Hematopoietic multipotent progenitor cell treated with erythropoietin and hydrocortisone succinate and interleukin-3 and kit ligand, for 6 days (in vitro differentiated cells): ENCODE data around the gene FGF22.
"Not testable (repeated sequence)": the region's sequence is repeated elsewhere in the genome, so short reads cannot be mapped to it uniquely, and the experiment has no call there.

Experiments used
- DNase-seq: peaks from one replicate; pipeline ENCODE4 v3.0.0-alpha.2; 2015

The FGF22 gene

GRCh38 chr19:622666-623065 is 17.0 kb upstream of the FGF22 start:
- DNase-seq = no peak

GRCh38 chr19:623175-623916 is 16.3 kb upstream of the FGF22 start:
- DNase-seq = no peak

GRCh38 chr19:623974-624373 is 15.7 kb upstream of the FGF22 start:
- no peak for DNase-seq

- DNase-seq = no peak
These were observed 15.1 kb upstream of the FGF22 start for GRCh38 chr19:624433-625109.

- DNase-seq = no peak
These were observed 14.4 kb upstream of the FGF22 start for GRCh38 chr19:625257-625656.

- not testable (repeated sequence) for DNase-seq
These were observed 13.1 kb upstream of the FGF22 start for GRCh38 chr19:626566-626965.

GRCh38 chr19:628168-628567 is 11.5 kb upstream of the FGF22 start:
- peak; percentile 37 for DNase-seq

- not testable (repeated sequence) for DNase-seq
These were observed 10.2 kb upstream of the FGF22 start for GRCh38 chr19:629515-629914.

GRCh38 chr19:629961-630714 is 9.5 kb upstream of the FGF22 start:
- no peak for DNase-seq

GRCh38 chr19:632579-633067 is 7.1 kb upstream of the FGF22 start:
- DNase-seq = peak; percentile 81

- peak; percentile 99 for DNase-seq
These were observed 6.5 kb upstream of the FGF22 start, which contains the start of gene POLRMT for GRCh38 chr19:633068-633785. TSS of gene POLRMT (minus strand) at chr19:633537. CDS start at chr19:633512, 25 bp downstream.

- peak; percentile 39 for DNase-seq
These were observed 5.7 kb upstream of the FGF22 start for GRCh38 chr19:633786-634639.

GRCh38 chr19:634975-635652 is 4.6 kb upstream of the FGF22 start:
- DNase-seq = no peak

GRCh38 chr19:638906-639252 is 800 bp upstream of the FGF22 start:
- DNase-seq = no peak

GRCh38 chr19:640161-640558 is 481 bp downstream of the FGF22 start:
- no peak for DNase-seq

- DNase-seq = no peak
These were observed 1.0 kb downstream of the FGF22 start for GRCh38 chr19:640606-641189.

- no peak for DNase-seq
These were observed 2.0 kb downstream of the FGF22 start for GRCh38 chr19:641702-642101.

GRCh38 chr19:642767-643727 is 3.4 kb downstream of the FGF22 start:
- no peak for DNase-seq

GRCh38 chr19:643736-644135 is 4.1 kb downstream of the FGF22 start:
- no peak for DNase-seq

- DNase-seq = no peak
These were observed 4.7 kb downstream of the FGF22 start for GRCh38 chr19:644363-644762.
